CD4-positive, alpha-beta T cell treated with Interleukin-1 beta for 1 hour (primary cell): ENCODE results near the gene DTNA.
"Not testable (repeated sequence)": the region's sequence is repeated elsewhere in the genome, so short reads cannot be mapped to it uniquely, and the experiment has no call there.

ENCODE experiments used
- DNase-seq, 2 donors: peaks; one replicate each; pipeline ENCODE4 v3.0.0-alpha.2; 2020 to 2022

The DTNA gene

DNA sequence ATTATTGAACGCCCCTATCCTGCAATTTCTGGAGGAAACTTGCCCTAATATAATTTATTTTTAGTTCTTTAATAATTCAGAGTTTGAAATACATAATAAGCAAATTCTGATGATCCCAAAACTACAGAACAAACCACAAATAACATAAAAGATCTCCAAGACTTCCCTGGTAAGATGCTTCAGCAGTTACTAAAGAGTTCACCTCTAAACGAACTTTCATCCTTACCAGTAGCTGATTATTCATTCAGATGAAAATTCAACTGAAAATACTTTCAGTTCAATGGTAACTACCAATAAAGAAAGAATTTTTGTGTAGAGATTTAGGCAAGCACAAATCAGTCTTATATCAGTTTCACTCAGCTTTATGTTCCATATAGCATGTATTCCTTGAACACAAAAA lies 201.0 kb downstream of the DTNA start:
- DNase-seq = no peak

DNA sequence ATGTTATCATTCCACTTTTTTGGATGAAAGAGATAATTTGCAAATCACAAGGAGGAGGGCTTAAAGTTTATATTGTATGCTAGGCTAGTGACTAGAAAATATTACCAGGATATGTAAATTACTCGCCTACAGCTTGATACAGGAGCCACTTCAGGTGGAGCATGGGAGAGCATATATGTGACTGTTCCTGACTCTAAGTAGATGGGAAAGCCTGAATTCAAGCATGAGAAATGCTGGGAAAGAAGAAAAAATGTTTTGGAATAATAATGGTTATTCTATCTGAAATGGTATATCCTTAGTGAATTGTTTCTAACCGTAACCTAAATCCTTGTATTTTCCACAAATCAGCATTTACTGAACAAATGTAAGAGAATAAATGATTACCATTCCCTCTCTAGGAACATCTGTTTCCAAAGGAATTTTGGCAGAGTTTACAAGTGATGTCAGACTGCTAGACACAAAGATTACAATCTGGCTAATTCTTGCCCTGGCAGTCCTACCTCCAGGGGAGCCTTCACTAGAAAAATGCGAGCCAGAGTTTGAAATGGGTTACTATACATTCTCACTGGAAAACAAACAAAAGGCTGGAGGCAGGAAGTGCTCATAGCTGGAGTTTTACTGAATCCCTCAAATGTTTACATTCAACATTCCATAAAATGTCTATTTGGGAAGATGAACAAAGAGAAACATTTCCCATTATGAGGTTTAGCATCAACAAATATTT lies 201.7 kb downstream of the DTNA start:
- DNase-seq = no peak

DNA sequence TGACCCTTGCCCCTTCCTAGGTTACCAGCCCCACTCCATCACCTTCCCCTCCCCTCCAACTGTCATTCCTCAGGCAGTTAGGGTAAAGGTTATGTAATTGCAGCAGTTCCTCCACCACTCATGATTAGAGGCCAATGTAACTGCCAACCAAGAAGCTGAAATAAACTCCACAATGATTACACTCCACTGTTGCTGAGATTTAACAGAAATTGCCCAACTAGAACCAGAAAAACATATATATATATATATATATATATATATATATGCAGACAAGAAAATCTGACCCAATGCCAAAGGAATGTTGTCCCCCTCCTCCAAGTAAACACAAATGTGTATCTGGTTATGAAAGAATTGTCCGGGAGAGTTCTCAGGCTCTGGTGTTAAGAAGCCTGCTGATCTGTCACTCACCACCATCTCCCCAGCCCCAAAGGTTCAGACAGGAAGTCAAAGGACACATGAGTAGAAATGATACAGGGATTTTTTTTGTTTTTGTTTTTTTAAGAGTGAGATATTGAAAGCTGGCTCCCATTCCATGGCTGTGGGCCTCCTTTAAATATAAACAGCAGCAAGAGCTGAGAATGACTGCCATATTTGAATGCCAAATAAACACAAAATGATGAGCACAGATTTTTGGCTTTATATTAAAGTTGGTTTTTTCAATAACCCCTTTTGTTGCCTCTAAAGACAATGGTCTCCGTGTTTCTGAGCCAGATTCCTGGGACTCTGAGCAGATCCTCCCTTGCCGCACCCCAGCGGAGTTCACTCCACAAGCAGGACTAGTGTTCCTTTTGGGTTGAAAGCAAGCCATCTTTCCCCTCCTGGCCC lies 204.0 kb downstream of the DTNA start:
- DNase-seq = no peak

GRCh38 chr18:34915046-34915445 lies 204.9 kb downstream of the DTNA start:
- DNase-seq = no peak

DNA sequence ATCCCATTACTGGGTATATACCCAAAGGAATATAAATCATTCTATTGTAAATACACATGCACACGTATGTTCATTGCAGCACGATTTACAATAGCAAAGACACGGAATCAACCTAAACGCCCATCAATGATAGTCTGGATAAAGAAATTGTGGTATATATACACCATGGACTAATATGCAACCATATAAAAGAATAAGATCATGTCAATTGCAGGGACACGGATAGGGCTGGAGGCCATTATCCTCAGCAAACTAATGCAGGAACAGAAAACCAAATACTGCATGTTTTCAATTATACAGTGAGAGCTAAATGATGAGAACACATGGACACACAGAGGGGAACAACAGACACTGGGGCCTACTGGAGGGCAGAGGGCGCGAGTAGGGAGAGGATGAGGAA lies 206.4 kb downstream of the DTNA start:
- not testable (repeated sequence) for DNase-seq

DNA sequence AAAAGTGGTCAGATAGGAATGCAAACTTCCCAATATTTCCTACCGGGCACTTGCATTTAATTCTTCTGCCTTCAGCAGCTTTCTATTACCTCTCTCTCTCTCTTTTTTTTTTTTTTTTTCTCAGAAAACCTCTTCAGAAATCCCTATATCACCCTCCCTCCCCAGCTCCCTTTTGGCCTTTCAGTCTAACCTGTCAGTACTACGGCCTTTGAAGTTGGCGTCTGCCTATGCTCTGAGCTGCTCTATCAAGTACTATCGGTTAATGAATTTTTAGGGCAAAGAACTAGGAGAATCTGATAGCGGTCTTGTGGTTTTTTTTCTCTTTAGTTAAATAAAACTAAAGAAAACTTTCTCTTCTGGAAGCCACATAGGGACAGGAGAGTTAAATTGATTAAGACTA lies 208.8 kb downstream of the DTNA start:
- DNase-seq = no peak

- no peak for DNase-seq
Observed at GRCh38 chr18:34921226-34921625, 211.1 kb downstream of the DTNA start.

DNA sequence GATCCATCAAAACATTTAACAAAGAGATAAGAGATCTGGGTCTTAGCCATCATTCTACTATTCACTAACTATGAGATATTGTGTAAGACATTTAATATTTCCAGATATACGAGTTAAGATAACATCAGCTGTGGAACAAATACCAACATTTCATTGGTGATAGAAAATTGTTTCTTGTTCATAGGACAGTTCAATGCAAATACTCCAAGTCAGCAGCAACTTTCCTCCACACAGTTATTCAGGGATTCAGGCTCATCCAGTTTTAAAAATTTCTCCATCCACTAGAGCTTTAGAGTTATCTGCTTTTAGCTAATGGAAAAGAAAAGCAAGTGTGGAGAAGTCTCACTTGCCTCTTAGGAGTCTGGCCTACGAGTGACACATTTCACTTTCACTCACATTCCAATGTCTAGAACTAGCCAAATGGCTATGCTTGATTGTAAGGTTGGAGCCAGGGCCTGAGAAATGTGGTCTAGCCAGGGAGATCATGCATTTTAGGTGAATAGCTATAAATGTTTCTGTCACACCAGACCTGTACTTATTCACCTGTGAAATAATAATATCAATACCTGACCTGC lies 211.8 kb downstream of the DTNA start:
- no peak for DNase-seq

DNA sequence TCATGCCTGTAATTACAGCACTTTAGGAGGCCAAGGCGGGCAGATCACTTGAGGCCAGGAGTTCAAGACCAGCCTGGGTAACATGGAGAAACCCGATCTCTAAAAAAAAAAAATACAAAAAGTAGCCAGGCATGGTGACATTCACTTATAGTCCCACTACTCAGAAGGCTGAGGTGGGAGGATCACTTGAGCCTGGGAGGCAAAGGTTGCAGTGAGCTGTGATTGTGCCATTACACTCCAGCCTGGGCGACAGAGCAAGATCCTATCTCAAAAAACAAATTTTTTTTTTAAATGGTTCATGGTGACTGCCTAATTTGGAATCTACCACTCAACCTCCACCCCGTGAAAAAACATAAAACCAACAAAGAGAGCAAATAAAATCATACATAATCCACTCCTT lies 212.5 kb downstream of the DTNA start:
- DNase-seq = not testable (repeated sequence)

DNA sequence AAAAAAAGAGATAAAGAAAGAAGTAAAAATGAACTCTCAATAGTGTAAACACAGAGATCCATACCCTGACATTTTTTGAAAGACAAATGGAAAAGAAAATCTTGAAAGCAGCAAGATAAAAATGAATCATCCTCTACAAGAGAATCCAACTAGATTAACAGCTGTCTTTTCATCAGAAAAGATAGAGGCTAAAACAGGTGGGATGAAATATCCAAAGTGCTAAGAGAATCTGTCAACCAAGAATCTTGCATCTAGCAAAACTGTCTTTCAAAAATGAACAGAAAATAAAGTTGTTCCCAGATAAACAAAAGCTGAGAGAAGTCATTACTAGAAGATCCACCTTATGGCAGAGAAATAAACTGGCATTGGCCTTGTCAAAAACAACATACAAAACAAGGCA lies 213.8 kb downstream of the DTNA start:
- no peak for DNase-seq

GRCh38 chr18:34926683-34927082 lies 216.6 kb downstream of the DTNA start:
- DNase-seq = no peak

DNA sequence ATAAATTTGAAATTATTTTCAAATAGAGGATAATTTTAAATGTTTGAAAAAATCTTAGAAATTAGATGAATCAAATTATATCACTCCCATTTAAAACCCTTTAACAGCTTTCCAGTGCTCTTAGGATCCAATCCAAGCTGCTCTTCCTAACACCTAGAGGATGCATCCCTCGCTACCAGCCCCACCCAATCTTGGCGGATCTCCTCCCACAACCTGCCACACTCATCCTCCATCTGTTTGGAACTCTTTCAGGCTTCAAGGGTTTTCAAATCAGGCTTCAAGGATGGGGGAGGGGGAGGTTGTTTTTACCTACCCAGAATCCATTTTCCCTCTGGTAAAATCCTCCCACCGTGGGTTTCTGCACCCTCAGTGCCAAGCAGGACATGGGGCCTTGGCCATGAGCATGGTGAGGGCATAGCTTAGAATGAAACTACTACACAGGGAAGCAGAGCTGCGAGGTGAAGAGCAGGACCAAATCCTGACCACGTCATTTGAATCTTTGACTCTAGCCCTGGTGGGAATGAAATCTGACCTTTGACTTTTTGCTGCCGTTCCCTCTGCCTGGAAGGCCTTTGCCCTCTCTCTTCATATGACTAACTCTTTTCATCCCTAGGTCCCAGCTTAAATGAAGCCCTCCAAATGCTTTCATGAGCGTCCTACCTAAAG lies 218.1 kb downstream of the DTNA start:
- no peak for DNase-seq

DNA sequence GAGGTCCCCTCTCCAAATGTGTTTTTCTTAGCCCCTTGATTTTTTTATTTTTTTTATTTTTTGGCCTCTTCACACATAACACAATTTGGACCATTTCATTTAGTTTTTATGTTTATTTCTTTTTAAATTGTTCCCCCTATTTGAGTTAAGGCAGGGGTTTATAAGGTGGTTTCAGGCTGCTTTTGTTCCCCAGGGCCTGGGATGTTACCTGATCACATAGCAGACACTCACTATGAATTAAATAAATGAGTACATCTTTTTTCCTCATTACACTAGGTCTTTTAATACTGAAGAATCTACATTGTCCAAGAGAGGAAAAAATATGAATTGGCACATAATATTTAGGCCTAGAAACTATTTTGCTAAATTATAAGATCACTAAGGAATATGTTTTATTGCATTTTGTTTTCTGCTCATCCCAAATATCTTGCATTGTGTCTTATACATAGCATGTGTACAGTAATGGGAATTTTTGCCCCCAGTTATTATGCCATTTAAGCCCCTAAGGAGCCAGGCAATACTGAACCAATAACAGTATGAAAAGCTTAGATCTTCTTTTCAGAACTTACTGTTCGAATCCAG lies 218.7 kb downstream of the DTNA start:
- no peak for DNase-seq

DNA sequence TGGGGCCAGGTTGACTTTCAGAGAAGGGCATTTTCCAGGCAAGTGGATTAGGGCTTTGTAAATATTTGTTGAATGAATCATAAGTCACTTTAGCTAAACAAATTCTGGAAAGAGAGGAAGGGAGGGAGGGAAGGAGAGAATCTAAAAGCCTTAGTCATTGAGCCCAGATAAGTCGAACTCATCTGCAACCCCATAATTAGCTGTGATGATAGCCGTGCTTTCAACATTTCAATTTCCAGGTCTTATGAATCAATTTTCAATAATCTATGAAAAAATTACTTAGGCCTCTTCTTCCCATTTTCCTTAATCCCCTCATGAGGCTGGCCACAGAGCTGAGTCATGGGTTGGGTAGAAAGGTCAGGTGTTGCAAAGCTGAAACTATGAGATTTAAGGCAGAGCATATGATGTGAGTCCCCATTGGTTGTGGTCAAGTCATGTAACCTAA lies 219.3 kb downstream of the DTNA start:
- no peak for DNase-seq

DNA sequence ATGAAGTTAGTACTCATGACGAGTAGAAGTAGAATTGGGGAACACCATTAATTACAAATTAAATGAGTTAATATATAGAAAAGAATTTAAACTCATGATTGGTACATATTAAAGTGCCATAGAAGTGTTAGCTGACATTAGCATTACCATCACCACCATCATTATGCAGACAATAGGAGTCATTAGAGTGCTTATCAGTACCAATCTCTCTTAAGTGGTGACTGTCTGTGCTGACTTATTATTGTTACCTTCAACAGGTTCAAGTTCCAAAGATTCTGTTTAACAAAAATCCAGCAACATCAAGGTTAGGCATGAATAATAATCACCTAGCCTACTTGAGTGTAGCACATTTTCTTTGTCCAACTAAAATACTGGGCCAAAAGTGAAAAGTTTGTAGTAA lies 222.3 kb downstream of the DTNA start:
- no peak for DNase-seq

GRCh38 chr18:34932792-34933466 lies 222.8 kb downstream of the DTNA start:
- no peak for DNase-seq

- no peak for DNase-seq
Observed at GRCh38 chr18:34933909-34934661, 224.0 kb downstream of the DTNA start.

- DNase-seq = no peak
Observed at GRCh38 chr18:34936772-34937171, 226.7 kb downstream of the DTNA start.

- no peak for DNase-seq
Observed at GRCh38 chr18:34938090-34938489, 228.0 kb downstream of the DTNA start.
